Activated CD8-positive, alpha-beta memory T cell treated with anti-CD3 and anti-CD28 coated beads for 36 hours (primary cell): ENCODE data around the gene NCOR1. TPM values are rescaled to one million over a fixed set of nuclear protein-coding genes. Genes with fewer than 3 reads are reported as not detected.

ENCODE experiments used
- CTCF ChIA-PET: fragments of 350-600 bp; sonication (Branson Sonifier 250); formaldehyde crosslinking; loops from one replicate; lab custom pipeline; 2021; ENCODE audit warnings: antibody characterized with exemption; lab: Charles Lee
- POLR2A ChIA-PET: fragments of 350-600 bp; sonication (Branson Sonifier 250); formaldehyde crosslinking; loops from one replicate; lab custom pipeline; 2021; ENCODE audit warnings: antibody characterized with exemption; lab: Charles Lee
- total RNA-seq, 2 experiments: library from RNA; stranded (reverse); gene quantifications; one replicate each; pipeline ENCODE4 v1.2.3, GENCODE V29; 2021

Gene NCOR1
- total RNA-seq, 2 experiments from 2014 or later = 137 to 147 TPM

DNA sequence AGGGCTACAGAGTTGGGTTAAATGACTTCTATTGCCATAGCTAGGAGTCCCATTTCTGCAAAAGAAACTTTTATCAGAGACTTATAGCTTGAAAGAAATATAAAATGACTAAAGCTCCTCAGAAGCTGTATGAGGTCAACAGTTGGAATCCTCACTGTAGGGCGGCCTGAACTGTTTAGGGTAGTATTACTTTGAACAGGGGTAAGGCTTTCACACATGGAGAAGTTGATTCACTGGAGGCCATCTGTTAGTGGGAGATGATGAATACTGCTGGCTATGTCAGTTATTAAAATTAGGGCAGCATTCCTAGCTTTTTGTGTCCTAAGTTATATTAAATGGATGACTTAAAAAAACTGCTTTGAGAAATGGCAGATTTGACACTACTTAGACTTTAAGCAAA is 209.7 kb downstream of the NCOR1 start:
- POLR2A ChIA-PET = no interaction called here
- CTCF ChIA-PET = no interaction called here

DNA sequence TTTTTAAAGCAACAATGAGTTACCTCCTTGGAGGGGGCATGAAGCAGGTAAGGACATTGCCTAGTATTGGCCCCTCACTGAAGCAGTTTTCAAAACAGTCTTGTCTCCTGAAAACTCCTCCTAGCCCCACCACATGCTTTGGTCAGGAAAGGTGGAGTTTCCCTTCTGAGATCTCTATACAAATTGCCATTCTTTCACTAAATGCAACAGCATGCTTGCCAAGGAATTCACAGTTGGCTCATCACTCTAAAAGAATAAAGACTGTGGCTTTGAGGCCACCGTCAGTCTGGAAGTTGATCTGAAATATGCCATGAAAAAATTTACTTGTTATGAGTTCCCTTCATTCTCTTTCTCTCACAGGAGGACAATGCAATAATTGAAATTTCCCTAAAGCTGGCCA is 211.5 kb downstream of the NCOR1 start:
- ChIA-PET POLR2A (no interaction called here), CTCF (interaction anchor here (0.6 kb wide), 1 partner anchor 14 kb away, joined by 3 read pairs; no protein-coding TSS in a partner anchor)

DNA sequence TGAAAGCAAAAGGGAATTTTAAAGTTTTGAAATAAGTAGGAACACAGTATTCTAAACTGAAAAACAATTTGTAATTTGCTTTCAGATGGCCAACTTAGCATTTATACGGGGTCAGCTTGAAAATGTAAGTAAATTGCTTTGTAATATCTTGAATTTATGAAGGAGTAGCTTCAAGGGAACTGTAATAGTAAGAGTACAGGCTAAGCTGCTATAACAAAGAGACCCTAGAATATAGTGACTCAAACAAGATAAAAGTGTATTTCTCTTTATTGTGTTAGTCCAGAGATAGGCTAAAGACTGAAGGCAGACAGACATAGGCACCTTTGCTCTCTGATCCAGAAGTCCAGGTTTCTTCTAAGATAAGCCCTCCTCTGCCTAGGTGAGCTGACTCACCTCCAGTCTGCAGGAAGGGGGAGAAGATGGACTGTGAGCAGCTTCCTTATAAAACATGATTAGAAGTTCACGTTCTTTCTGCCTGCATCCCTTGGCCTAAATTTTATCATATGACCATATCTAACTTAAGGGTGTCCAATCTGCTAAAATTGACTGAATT is 212.6 kb downstream of the NCOR1 start:
- POLR2A ChIA-PET = no interaction called here
- CTCF ChIA-PET = interaction anchor here (0.5 kb wide), 1 partner anchor 226 kb away, joined by 3 read pairs; no protein-coding TSS in a partner anchor

DNA sequence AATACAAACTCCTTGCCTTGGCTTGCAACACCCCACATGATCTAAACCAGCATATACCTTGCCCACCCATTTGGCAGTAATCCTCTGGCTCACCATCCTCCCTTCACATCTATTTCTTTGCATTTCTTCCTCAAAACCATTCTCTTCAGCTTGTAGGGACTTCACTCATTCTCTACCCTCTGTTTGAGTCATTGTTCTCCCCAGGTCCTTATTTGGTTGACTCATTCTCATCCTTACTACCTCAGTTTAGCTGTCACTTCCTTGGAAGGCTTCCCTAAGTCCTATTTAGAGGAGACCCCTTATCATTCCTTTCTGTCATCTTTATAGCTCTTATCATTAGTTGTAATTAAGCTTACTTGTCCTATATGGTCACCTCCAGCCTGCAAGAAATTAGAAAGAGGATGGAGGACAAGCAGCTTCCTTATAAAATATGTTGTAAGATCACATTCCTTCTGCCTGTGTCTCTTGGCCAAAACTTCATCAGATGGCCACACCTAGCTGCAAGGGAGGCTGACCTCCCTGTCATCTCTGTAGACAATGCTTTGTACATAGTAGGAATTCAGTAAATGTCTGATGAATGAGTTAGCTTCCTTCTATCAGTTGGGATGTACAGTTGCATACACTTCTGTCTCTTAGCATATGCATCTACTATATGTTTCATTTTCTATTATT is 214.0 kb downstream of the NCOR1 start:
- ChIA-PET CTCF (interaction anchor here (1.3 to 1.6 kb wide), 2 partner anchors 25 to 173 kb away, joined by 3 to 4 read pairs; no protein-coding TSS in a partner anchor), POLR2A (no interaction called here)

GRCh38 chr17:15999974-16000827 is 215.1 kb downstream of the NCOR1 start:
- POLR2A ChIA-PET = interaction anchor here (0.9 to 1.5 kb wide), 2 partner anchors 18 to 218 kb away, joined by 3 read pairs; no protein-coding TSS in a partner anchor

GRCh38 chr17:15999141-15999973 is 216.0 kb downstream of the NCOR1 start, which contains the start of the genes TTC19 and ZSWIM7:
TTC19 (plus strand) TSS chr17:15999824; CDS start chr17:15999849, 25 bp downstream.
ZSWIM7 (minus strand) TSS chr17:15999704; CDS start chr17:15999594, 110 bp downstream.
- ChIA-PET POLR2A (interaction anchor here (0.9 to 1.5 kb wide), 2 partner anchors 17 to 218 kb away, joined by 3 read pairs; no protein-coding TSS in a partner anchor), CTCF (interaction anchor here (0.6 to 2.6 kb wide), 12 partner anchors 9 to 386 kb away, joined by 3 to 12 read pairs (median 4); partner anchors contain the start of gene ADORA2B)

More at GRCh38 chr17:15999974-16000827, 215.1 kb downstream of the NCOR1 start:
- CTCF ChIA-PET = interaction anchor here (0.7 to 2.6 kb wide), 6 partner anchors 25 to 172 kb away, joined by 3 to 12 read pairs (median 4); partner anchors contain the start of gene ADORA2B

GRCh38 chr17:15998031-15998562 is 217.2 kb downstream of the NCOR1 start:
- CTCF ChIA-PET = interaction anchor here (0.6 to 2.6 kb wide), 6 partner anchors 39 to 169 kb away, joined by 3 to 12 read pairs (median 5); partner anchors contain the start of gene ADORA2B
- POLR2A ChIA-PET = no interaction called here

GRCh38 chr17:15996322-15996721 is 219.0 kb downstream of the NCOR1 start:
- POLR2A ChIA-PET = no interaction called here
- CTCF ChIA-PET = interaction anchor here (0.7 to 1.4 kb wide), 2 partner anchors 51 to 297 kb away, joined by 3 to 5 read pairs; partner anchors contain the start of genes ADORA2B and ZNF286A

DNA sequence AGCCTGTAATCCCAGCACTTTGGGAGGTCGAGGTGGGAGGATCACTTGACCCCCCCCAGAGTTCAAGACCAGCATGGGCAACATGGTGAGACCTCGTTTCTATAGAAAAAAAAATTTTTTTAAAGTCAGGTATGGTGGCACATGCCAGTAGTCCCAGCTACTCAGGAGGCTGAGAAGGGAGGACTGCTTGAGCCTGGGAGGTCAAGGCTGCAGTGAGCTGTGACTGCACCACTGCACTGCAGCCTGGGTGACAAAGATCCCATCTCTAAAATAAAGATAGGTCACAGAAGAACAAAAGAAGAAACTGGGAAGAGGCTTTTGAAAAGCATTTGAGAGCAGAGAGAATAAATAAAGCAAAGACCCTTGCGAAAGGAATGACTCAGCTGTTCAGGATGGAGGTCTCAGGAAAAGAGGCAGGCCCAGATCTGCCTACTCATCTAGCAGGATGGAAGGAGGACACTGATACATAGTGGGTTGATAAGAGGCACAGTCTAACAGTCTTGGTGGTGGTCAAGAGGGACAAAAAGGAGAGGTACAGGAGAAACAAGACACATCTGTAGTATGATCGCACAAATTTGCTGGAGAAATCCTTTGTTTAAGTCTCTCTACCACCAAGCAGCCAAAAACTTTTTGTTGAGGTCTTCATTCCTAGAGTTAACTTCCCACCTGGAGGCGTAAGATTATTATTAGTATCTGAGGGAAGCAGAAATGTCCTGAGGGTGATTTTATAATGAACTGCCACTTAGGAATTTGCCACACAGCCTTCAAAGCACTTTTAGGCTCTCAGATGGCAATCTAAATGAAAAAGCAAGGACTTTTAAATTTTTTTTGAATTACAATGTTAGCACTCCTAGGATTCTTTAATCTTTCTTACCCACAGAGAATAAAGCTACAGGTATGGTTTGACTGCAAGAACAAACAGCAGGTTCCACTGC is 233.4 kb downstream of the NCOR1 start:
- ChIA-PET POLR2A (interaction anchor here (0.8 kb wide), 1 partner anchor 18 kb away, joined by 3 read pairs; the partner anchor contains the start of genes TTC19 and ZSWIM7), CTCF (no interaction called here)

DNA sequence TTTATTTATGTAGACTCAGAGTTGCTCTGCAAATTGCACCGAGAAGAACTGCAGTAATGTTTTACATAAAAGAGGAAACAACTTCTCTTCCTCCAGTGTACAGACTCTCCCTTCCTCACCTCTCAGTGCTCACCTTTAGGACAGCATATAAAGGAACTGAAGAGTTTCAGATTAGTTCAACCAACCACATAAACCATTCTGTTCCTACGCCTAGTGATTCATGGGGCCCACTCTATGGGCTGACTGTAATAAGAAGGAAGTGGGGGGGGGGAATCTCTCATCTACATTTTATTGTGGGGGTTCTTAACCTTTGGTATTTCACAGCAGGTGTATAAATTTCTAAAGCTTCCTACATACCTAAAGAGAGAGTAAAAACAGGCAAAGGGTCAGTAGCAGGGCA is 234.1 kb downstream of the NCOR1 start:
- CTCF ChIA-PET = no interaction called here
- POLR2A ChIA-PET = no interaction called here

Other genes with a start within 250 kb of the NCOR1 start
- 10 to 100 TPM; 10.2 to 13.3 TPM for gene ZSWIM7, start 215.8 kb downstream of the NCOR1 start, total RNA-seq
- gene TTC19, start 215.7 kb downstream of the NCOR1 start, total RNA-seq = 10 to 100 TPM; 36.8 to 38.7 TPM
- 10 to 100 TPM; 31.8 to 32.6 TPM for gene PIGL, start 1.7 kb upstream of the NCOR1 start, total RNA-seq
- gene CENPV, start 137.9 kb upstream of the NCOR1 start, total RNA-seq = 10 to 100 TPM; 77.3 to 81.8 TPM
- 1,000 to 10,000 TPM; 1,664 to 1,756 TPM for gene UBB, start 165.6 kb upstream of the NCOR1 start, total RNA-seq
- 10 to 100 TPM; 57.5 to 58.0 TPM for gene TRPV2, start 200.0 kb upstream of the NCOR1 start, total RNA-seq